Measurements from ENCODE around the gene POLA2. TPM values are rescaled to one million over a fixed set of nuclear protein-coding genes. Genes with fewer than 3 reads are reported as not detected.
"Not testable (repeated sequence)": the region's sequence is repeated elsewhere in the genome, so short reads cannot be mapped to it uniquely, and the experiment has no call there.

Gene POLA2, protein sequence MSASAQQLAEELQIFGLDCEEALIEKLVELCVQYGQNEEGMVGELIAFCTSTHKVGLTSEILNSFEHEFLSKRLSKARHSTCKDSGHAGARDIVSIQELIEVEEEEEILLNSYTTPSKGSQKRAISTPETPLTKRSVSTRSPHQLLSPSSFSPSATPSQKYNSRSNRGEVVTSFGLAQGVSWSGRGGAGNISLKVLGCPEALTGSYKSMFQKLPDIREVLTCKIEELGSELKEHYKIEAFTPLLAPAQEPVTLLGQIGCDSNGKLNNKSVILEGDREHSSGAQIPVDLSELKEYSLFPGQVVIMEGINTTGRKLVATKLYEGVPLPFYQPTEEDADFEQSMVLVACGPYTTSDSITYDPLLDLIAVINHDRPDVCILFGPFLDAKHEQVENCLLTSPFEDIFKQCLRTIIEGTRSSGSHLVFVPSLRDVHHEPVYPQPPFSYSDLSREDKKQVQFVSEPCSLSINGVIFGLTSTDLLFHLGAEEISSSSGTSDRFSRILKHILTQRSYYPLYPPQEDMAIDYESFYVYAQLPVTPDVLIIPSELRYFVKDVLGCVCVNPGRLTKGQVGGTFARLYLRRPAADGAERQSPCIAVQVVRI
- total RNA-seq = 8.7 TPM

DNA sequence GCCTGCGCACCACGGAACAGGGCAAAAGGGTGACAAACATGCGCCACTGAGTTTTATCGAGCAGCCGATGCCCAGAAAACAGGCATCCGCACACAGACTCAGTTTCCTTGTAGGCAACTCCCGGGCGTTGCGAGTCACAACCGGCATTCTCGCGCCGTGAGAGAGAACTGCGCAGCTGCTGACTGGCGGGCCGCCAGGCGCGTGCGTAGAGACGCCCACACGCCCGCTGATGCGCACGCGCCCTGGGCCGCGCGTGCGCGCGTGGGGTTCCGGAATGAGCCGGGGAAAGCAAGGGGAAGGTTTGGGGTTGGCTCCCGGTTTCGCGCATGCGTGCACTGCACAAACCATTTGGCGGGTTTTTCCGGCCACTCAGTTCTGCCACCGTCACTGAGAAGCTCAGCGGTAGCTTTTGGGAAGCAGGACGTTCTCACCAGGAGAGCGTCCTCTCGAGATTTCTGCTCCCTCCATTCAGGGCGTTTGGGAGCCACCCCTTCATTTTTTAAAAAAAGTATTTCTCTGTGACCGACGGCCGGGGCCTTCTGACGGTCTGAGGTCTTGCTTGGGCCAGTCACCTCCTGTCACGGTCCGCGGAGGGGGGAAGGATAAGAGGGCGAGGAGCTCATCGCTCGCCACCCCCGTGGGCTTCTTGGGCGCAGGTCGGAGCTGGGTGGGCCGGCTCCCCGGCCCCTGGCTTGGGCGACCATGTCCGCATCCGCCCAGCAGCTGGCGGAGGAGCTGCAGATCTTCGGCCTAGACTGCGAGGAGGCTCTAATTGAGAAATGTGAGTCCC lies at the start of gene POLA2:
POLA2 (plus strand) TSS at position 372 of the 790 bp plus-strand sequence; CDS start at position 703, 331 bp downstream.
- DNase-seq (ENCODE audit: low spot score) = peak; percentile 97

DNA sequence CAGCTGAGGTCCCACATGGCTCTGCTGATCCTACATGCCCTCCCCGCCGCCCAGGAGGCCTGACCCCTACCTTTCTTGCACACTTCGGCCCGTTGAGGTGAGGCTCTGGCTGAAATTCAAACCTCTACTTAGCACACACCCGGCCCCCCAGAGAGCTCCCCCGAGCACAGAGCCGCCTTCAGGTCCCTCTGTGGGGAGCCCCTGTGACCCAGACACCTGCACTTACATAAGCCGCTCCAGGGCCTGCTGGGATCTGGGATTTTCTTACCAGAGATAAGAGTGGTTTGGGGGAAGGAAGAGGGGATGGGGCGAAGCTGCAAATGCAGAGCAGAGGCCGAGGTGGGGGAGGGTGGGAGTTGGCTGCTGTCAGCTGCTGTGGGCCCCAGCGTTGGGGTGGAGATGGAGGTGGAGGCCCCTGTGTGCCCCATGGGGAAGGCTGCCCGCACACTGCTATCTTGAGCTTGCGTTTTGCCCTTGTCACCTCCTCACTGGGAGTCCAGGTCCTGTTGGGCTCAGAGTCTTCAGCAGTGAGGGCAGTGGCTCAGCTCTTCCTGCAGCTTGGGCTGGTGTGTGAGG lies 49.4 kb upstream of the POLA2 start:
- no peak for DNase-seq (ENCODE audit: low spot score)

DNA sequence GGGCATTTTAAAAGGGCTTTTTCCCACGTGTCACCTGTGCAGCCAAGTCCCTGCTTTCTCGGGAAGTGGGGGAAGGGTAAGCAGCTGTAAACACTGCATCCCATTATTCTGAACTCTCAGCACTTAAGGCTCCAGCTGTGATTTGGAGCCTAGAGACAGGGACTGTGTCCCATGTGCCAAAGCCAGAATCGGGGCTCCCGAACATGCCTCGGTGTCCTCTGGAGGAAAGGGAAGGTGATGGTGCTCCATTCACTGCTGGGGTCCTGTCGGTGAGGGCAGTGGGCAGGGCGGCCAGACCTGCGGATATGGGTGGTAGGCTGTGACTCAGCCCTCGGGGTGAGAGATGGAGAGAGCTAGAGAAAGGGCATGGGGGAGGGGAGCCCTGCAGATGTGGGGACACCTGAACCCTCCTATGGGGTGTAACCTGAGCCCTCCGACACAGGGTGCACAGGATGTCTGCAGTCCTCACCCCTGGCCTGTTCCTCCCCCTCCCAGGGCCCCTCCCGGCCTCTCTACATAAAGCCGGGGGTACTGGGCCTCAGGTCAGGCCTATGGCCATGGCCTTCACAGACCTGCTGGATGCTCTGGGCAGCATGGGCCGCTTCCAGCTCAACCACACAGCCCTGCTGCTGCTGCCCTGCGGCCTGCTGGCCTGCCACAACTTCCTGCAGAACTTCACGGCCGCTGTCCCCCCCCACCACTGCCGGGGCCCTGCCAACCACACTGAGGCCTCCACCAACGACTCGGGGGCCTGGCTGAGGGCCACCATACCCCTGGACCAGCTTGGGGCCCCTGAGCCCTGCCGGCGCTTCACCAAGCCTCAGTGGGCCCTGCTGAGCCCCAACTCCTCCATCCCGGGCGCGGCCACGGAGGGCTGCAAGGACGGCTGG lies 48.2 kb upstream of the POLA2 start:
- DNase-seq (ENCODE audit: low spot score) = no peak

DNA sequence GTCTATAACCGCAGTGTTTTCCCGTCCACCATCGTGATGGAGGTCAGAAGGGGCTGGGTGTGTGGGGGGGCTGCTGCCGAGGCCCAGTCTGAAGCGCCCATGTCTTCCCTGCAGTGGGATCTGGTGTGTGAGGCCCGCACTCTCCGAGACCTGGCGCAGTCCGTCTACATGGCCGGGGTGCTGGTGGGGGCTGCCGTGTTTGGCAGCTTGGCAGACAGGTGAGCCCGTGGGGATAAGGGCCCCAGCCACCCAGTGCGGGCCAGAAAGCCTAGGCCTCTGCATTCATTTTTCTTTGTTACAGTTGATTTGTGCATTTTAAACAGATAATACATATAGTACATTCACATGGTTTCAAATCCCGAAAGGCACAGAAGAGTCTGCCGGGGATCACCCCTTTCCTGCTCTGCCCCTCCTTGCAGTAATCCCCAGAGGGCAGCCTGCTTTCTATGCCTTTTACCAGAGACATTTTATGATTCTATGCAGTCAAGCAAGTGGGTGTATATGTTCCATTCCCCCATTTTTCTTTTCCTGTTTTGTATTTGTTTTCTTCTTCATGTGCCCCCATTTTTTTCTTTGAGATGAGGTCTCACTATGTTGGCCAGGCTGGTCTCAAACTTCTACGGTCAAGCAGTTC lies 47.4 kb upstream of the POLA2 start:
- no peak for DNase-seq (ENCODE audit: low spot score)

DNA sequence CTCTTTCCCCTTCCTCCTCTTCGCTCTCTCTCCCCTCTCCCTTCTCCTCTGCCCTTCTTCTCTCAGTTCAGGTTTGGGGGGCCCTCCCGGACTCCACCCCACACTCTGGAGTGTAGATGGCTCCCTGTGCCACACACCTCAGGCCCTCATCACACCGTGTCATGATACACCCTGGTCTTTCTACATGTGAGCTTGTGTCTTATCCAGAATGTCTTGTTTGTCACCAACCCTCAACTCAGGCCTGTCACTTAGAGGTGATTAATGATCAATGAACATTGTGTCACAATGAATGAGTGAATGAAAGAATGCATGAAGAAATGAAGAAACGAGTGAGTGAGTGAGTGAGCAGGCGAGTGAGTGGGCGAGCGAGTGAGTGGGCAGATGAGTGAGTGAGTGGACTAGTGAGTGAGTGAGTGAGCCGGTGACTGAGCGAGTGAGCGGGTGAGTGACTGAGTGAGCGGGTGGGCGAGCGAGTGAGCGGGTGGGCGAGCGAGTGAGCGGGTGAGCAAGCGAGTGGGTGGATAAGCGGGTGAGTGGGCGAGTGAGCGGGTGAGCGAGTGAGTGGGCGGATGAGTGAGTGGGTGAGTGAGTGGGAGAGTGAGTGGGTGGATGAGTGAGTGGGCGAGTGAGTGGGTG lies 46.2 kb upstream of the POLA2 start:
- no peak for DNase-seq (ENCODE audit: low spot score)

DNA sequence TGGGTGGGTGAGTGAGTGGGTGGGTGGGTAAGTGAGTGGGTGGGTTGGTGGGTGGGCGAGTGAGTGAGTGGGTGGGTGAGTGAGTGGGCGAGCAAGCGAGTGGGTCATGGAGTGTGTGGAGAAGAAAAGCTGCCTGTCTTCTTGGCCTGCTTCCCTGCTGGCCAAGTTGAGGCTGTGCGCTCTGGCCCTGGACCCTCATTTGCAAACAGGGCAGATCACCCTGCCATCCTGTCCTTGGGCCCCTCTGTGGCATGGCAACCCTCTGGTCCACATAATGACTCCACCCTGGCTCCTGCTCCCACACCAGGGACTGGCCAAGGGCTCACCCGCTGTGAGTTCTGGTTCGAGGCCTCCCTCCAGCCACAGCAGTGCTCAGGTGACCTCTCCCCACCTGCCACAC lies 44.9 kb upstream of the POLA2 start:
- no peak for DNase-seq (ENCODE audit: low spot score)

DNA sequence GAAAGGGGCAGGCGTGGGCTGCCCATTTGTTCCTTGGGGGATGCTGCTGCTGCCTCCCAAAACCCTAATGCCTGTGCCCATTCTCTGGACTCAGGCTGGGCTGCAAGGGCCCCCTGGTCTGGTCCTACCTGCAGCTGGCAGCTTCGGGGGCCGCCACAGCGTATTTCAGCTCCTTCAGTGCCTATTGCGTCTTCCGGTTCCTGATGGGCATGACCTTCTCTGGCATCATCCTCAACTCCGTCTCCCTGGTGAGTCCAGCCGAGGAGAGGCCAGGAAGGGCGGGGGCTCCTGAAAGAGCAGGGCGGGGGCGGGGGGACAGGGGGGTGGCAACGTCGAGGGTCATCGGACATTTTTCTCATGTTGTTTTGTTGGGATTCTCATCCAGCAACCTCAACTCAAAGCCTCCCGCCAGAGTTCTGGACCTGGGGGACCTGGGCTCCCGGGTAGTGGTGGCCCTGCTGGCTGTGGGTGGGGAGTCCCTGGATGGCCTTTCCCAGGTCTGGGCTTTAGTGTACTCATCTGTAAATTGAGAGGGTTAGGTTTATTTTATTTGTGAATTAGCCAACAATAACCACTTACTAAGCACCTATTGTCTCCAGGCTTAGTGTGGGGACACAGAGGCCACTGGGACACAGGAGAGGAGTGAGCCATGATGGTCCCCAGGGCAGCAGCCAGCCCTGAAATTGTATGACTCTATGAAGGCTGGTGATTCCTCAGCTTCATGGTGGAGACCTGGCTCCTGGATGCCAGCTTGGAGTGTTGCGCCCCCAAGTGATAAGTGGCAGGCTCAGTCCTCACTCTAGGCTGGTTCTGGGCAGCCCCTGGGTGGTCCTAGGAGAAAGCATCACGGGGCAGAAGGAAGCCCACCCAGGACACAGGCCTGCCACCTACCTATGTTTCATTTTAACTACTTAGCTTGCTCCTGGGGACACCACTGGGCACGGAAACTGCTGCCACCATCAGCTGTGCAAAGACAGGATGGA lies 44.0 kb upstream of the POLA2 start:
- DNase-seq (ENCODE audit: low spot score) = no peak

DNA sequence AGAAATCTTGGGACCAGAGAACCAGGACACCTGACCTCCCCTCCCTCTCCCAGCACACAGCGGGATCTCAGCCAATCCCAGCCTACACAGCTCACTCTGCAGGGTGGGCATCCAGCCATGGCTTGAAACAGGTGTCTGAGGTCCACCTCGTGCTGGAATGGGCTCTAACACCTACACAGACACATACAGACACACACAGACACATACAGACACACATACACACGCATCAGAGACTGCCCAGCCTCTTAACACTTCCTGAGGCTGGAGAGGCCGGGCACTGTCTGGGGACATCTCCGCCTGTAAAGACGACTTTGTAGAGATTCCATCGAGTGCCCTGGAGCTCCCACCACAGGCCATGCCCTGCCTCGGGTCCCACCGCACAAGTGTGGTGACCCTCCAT lies 43.3 kb upstream of the POLA2 start:
- DNase-seq (ENCODE audit: low spot score) = no peak

DNA sequence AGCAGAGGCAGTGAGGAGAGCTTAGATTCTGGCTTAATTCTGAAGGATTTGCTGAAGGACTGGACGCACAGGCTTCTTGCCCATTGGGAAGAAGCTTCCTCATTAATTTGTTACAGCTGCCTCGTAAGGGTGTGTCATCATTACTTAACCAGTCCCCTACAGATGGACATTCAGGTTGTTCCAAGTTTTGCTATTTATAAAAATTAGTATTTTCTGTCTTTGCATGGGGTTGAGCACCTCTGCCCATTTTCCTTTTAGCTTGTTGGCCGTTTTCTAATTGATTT lies 41.9 kb upstream of the POLA2 start:
- no peak for DNase-seq (ENCODE audit: low spot score)

DNA sequence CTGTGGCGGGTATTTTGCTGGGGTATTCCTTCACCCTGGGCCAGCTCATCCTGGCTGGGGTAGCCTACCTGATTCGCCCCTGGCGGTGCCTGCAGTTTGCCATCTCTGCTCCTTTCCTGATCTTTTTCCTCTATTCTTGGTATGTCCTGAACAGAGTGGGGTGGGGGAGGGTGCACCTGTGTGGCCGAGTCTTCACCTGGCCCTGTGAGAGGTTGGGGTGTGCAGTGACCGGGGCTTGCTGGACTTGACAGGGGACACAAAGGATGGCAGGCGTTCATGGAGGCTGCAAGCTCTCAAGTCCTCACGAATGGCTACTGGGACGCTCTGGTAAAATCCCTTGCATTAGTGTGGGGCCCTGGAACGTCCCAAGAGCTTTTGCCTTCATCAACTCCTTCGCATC lies 40.7 kb upstream of the POLA2 start:
- no peak for DNase-seq (ENCODE audit: low spot score)

DNA sequence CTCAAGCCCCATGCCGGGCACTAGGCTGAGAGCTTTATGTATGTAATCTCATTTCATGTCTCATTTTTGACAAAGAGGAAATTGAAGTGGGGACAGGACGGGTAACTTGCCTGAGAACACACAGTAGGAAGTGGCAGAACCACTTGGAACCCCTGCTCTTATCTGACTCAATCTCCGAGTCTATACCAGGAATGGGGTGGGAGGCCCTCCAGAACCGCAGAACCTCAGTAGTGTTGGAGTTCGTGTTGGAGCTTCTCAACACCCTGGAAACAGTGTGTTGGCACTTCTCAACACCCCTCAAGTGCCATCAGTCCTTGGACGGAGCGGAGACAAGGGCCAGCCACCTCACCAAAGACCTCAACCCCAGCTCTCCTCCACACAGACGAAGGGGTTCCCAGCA lies 38.8 kb upstream of the POLA2 start:
- no peak for DNase-seq (ENCODE audit: low spot score)

DNA sequence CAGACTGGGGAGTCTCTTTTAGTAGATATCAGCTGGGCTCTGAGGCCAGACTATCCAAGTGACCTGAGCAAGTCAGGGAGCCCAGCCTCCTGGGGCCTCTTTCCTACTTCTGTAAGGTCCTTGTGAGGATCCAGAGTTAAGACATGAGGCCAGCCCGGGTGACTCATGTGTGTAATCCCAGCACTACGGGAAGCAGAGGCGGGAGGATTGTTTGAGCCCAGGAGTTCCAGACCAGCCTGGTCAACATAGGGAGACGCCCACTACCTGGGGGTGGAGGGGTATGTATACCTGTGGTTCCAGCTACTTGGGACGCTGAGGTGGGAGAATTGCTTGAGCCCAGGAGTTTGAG lies 36.9 kb upstream of the POLA2 start:
- peak; percentile 39 for DNase-seq (ENCODE audit: low spot score)

DNA sequence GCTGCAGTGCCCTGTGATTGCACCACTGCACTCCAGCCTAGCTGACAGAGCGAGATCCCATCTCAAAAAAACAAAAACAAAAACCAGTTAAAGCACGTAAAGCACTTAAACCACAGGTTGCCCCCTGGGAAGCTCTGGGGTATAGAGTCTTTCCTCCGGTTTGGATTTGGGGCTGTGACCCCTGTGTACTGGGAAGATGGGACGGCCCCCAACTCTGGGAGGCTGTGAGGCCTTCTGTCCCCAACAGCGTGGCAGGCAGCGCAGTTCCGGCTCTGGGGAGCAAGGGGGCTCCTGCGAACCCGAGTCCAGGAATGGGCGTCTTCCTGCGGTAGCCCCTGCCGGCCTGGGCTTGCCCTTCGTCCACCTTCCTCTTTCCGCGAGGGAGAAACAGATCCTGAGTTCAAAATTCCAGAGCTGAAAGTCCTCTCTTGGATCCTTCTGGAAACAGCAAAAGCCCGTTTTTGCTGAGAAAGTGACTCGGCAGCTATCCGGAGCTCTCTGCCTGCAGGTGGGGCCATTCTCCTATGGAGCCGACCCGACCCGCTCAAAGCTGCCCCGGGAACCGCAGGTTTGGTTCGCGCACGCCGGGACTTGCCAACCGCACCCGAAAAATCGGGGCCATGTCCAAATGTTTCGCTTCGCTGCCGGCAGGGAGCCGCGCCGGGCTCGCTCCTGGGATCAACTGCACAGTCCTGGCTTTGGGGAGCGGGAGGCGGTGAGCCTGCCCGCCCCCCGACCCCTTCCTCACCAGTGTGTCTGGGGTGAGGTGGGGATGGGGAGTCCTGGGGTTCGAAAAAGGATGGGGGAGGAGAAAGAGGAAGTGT lies 36.3 kb upstream of the POLA2 start:
- peak; percentile 67 for DNase-seq (ENCODE audit: low spot score)

DNA sequence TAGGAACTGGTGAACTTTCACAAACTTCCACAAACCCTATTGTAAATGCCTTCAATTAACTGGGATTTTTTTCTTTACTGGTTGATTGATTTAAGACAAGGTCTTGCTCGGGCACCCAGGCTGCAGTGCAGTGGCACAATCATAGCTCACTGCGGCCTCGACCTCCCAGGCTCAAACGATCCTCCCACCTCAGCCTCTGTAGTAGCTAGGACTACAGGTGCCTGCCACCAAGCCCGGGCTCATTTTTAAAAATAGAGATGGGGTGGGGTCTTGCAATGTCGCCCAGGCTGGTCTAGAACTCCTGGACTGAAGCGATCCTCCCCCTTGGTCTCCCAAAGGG lies 35.7 kb upstream of the POLA2 start:
- DNase-seq (ENCODE audit: low spot score) = no peak

DNA sequence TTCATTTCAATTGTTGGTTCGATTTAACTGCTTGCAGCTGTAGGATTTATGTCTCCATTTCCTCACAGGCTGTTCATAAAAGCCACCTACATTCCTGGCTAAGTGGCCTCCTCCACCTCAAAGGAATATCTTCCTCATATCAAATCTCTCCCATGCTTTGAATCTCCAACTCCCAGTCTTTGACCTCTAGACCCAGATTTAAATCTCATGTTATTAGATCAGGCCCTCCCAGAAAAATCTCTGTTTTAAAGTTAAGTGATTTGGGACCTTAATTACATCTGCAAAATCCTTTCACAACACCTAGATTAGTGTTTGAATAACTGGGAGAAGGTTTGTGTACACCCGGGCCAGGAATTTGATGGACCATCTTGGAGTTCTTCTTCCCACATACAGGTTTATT lies 33.9 kb upstream of the POLA2 start:
- DNase-seq (ENCODE audit: low spot score) = no peak

DNA sequence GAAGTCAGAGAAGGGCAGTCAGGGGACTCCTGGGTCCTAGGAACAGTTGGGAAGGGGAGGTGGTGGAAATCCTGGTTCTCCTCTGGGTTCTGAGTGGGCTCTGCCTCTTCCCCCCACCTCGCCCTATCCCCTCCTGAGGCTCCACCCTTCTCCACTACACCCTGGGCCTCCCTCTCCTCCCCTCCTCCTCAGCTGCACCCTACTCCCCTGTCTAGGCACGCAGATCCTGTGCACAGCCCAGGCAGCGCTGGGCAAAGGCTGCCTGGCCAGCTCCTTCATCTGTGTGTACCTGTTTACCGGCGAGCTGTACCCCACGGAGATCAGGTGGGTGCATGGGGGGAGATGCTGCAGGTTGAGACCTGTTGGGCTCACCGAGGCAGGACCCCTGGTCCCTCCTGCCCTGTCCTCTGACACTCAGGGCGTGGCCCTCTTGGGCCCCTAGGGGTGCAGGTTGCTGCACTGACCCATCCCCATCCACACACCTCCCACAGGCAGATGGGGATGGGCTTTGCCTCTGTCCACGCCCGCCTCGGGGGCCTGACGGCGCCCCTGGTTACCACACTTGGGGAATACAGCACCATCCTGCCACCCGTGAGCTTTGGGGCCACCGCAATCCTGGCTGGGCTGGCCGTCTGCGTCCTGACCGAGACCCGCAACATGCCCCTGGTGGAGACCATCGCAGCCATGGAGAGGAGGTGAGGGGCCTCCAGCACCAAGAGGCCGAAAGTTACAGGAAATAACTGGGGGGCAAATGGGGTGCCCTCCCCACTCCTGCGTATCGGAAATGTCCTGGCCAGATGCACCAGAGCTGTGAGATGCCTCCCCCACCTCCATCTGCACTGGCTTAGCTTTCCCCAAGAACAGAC lies 25.3 kb upstream of the POLA2 start:
- DNase-seq (ENCODE audit: low spot score) = no peak

DNA sequence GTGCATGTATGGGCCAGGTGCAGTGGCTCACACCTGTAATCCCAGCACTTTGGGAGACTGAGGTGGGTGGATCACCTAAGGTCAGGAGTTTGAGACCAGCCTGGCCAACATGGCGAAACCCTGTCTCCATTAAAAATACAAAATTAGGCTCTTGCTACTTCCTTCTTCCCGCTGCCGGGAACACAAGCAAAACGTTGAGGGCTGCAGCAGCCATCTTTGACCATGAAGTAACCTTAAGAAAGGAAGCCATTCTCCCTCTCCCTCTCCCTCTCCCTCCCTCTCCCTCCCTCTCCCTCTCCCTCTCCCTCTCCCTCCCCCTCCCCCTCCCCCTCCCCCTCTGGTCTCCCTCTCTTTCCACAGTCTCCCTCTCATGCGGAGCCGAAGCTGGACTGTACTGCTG lies 23.5 kb upstream of the POLA2 start:
- not testable (repeated sequence) for DNase-seq (ENCODE audit: low spot score)

DNA sequence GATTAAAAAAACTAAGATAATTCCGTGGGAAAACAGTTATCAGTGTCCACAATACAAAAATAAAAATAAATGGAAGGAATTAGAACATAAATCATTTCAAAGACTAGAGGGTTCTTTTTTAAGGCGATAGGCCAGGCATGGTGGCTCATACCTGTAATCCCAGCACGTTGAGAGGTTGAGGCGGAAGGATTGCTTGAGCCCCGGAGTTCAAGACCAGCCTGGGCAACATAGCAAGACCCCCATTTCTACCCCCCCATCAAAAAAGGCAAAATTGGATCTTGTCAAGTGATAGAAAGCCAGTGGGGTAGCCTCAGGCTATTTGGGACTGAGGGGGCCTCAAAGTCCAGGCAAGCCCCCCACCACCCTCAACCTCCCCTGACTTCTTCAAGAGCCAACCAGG lies 20.6 kb upstream of the POLA2 start:
- no peak for DNase-seq (ENCODE audit: low spot score)
